Sciatic nerve (tissue), 2 donors: ENCODE measurements around the gene FAM83C. TPM values are rescaled to one million over a fixed set of nuclear protein-coding genes. Genes with fewer than 3 reads are reported as not detected.
A peak's percentile ranks its signal among the peaks of the same experiment; 100 is the strongest.
"Not testable (repeated sequence)": the region's sequence is repeated elsewhere in the genome, so short reads cannot be mapped to it uniquely, and the experiment has no call there.

ENCODE experiments used
- ATAC-seq: fragments of 200-7000 bp; cut with Tn5 transposase; one replicate; pipeline ENCODE4 v1.9.1; 2020; ENCODE audit warnings: mild to moderate bottlenecking, moderate library complexity
- DNase-seq: peaks from one replicate; pipeline ENCODE4 v3.0.0-alpha.2; 2020; ENCODE audit warnings: low spot score
- intact Hi-C: fragments of 100-400 bp; cut with DNase I; formaldehyde crosslinking; loops from one replicate; pipeline ENCODE4 v1.14.2; 2022
- total RNA-seq: library from RNA; stranded (reverse); fragmentation: NEBNext Ultra II Directional; extraction: Animal tissue kit (Norgen Biotek cat#: 25700); gene quantifications from one replicate; pipeline ENCODE4 v1.2.1, GENCODE V29; 2021
- donor health status: DM: no; HTN: no; CAD: no.
- donor health status: DM: no; HTN: no; CAD: no.

FAM83C gene
- total RNA-seq, 1 donor from 2014 or later: not detected

DNA sequence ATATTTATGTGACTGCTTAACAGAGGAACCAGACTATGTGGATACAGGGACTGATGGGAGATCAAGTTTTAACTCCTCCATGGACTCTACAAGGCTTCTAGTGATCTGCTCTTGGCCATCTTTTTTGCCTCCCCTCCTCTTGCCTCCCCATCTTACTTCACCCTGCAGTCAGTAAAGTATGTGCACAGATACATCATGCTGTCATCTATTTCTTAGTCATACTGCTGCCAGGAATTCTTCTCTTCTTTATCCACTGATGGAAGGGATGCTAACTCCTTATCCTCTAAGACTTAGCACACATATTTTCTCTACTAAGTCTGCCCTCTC lies 27.6 kb upstream of the FAM83C start:
- ATAC-seq (no peak), DNase-seq (no peak)
- intact Hi-C loops: no loop called here

DNA sequence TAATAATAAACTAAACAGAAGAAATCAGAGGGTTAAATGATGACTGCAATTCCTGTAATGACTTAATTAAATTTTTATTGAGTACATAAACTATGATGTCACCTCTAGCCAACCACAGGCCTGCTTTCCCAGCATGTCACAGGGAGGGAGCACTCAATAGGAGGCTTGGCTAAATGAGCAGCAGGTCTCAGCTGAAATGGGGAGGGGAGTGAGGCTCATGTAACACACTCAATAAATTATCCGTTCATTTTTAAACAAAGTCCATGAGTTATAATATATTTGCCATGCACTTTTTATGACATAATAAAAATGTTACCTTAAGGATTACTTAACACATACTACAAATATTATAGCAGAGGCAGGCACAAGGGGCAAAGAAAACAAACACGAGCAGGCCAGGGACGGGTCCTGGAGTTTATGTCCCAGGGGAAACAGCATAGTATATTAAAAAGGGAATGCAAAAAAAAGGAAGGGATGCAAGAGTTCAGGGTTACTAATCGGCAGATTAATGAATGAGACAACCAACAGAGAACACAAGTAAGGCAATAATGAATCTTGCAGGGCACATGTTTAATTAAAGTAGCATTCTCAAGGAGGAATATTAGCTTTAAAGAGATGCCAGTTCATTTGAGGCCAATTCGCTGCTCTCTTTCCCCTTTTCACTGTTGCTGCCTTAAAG lies 27.1 kb upstream of the FAM83C start:
- intact Hi-C loops: no loop called here
- DNase-seq (no peak), ATAC-seq (no peak)

DNA sequence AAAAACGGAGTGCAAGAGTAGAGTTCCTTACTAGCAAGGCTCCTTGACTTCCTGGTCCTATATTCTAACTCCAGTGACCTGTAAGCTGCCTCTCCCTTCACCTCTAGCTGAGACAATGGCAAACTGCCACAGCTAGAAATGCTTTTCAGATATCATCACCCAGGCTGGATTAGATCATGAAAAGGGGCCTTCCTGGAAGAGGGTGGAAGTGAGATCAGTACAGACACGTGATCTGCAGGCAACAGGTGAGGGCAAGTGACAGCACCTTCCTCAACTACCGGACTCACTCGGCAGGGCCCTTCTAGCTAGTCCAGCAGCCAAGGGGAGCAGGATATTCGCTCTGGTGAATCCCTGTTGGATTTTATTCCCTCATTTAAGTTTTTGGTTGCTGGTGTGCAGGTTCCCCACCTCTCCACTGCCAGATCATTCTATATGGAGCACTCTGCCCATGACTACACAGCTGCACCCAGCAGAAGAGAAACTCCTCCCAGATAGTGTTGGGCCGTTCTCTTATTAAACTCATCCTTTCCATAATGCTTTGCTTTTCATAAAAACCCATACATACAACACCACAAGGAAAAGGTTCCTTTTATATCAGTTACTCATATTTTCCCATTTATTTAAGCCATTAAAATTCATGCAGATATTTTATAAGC lies 26.4 kb upstream of the FAM83C start:
- intact Hi-C loops: no loop called here
- DNase-seq: no peak

DNA sequence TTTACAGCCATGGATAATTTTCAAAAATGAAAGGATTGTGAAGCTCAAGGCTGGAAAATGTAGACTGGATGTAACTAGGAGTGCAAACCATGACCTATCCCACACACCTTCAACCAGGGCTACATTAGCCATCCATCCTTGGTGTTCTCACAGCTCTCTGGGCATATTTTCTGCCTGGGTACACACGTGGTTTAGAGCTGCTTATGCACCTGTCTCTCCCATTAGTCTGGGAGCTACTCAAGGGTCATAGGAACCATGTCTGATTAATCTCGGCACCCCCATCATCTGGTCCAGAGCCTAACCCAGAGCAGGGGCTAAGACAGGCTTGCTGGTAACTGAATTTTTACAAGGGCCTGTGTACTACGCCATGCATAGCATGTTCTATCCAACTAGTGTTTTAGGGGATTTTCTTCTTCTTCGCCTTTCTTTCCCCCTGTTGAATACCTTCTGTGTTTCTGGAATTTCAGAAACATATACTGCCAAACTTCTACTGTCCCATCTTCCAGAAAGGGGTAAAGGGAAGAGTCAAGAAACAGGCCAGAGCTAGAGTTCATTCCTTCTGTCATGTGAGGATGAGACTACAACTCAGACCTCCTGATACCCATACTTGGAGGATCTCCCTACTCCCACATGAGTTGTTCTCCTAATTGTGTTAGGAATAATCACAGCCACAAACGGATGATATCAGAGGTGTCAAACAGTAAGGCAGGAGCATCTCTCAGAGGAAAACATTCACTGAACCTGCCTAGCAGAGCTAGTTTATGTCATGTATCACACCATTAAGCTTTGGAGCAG lies 25.4 kb upstream of the FAM83C start:
- ATAC-seq: no peak
- DNase-seq: no peak
- intact Hi-C loops: no loop called here

More for the DNA sequence above, 26.4 kb upstream of the FAM83C start:
- peak; percentile 42 for ATAC-seq

DNA sequence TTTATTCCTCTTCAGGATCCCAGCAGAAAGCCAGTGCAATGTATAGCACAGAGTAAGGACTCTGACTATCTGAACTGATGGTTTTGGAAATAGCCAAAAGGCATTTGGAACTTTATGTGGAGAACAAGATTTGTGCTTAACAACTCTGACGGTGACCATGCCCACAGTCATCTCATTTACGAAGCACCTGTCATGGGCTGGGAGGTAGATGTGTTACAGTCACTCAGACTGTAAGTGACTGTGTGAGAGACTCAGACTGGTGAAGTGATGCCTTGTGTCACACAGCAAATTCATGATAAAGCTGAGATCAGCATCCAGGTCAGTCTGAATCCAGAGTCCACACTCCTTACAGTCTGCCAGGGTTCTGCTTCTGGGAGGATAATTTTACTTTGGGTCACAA lies 23.9 kb upstream of the FAM83C start:
- intact Hi-C loops: no loop called here
- ATAC-seq (no peak), DNase-seq (no peak)

DNA sequence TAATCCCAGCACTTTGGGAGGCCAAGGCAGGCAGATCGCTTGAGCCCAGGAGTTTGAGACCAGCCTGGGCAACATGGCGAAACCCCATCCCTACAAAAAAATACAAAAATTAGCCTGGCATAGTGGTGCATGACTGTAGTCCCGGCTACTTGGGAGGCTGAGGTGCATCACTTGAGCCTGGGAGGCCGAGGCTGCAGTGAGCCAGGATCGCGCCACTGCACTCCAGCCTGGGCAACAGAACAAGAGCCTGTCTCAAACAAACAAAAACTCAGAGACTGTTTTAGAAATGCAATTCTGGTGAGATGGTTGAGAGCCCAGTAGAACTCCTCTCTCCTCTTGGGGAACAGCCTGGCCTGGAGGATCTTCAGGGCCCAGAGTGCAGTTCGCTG lies 23.4 kb upstream of the FAM83C start:
- ATAC-seq, DNase-seq, intact Hi-C loops: not testable (repeated sequence)

DNA sequence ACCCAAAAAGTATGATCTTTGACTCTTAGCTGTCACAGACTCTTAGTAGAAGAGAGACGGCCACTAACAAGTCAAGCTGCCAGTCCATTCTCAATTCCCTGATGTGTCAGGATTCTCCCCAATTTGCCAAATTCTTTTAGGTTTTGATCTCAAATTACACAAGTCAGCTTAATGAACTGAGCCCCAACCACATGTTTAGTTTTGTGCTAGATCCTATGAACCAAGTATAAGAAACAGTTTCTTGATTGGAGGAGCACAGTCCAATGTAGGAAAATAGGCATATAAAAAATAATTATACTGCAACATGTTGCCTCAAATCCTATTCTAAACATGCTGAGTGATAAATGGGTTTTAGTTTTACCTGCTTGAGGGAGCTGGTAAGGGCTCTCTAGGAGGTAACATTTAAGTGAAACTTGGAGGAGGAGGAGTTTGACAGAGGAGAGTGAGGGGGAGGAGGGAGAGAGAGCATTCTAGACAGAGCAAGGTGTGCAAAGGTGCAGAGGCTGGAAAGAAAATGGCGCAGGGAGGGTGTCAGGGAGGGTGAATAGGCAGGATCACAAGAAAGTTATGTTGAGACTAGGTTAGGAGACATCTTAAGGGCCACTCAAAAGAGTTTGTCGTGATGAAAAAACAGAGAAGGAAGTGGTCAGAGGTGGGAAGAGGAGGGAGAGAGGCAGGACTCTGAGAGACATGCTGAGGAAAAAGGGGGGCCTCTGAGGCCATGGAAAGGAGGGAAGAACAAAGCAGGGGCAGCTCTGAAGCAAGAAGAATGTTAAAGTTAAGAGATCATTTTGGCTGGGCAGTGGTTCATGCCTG lies 22.8 kb upstream of the FAM83C start:
- DNase-seq: no peak
- intact Hi-C loops: no loop called here
- ATAC-seq: no peak

DNA sequence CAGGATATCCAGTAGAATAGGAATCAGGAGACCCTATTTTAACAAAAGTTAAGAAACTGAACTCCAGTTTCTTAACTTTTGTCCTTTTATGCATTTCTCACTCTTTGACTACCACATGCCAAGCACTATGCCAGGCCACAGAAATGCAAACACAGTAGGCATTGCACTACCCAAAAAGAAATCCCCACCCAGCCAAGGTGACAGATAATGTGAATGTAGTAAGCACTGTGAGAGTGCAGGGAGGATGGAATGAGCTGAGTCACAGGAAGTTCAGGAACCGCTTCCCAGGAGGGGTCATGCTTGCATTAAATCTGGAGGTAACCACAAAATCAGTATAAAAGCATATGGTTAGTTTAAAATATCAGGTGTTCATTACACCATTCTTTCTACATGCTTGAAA lies 20.1 kb upstream of the FAM83C start:
- no peak for DNase-seq
- intact Hi-C loops: no loop called here
- no peak for ATAC-seq

DNA sequence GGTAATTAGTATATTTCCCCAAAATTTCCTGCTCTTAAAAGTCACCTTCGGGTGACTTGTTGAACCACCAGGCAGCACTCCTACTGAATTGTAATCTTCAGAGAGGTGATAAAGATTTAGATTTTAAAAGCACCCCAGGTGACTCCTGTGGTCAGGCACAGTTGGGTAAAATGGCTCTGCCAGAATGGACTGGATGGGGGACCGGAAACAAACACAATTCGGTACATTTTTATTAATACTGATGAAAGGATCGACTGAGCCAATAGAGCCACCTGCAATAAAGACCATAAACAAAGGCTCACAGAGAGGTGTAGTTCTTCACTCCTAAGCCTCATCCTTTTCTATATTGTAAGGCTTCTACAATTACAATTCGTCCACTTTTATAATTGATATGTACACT lies 19.6 kb upstream of the FAM83C start:
- intact Hi-C loops: no loop called here
- ATAC-seq (no peak), DNase-seq (no peak)

DNA sequence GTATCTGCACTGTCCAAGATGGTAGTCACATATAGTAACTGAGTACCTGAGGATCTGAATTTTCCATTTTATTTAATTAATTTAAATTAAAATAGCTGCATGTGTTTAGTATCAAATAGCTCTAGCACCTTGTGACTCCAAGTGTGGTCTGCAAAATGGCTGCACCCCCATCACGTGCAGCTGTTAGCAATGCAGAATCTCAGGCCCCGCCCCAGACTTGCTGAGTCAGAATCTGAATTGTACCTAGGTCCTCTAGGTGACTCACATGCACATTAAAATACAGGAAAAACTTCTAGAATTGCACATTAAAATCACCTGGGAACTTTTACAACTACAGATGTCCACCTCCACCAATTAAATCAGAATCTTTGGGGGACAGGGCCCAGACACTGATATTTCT lies 19.2 kb upstream of the FAM83C start:
- intact Hi-C loops: no loop called here
- no peak for ATAC-seq
- DNase-seq: no peak

DNA sequence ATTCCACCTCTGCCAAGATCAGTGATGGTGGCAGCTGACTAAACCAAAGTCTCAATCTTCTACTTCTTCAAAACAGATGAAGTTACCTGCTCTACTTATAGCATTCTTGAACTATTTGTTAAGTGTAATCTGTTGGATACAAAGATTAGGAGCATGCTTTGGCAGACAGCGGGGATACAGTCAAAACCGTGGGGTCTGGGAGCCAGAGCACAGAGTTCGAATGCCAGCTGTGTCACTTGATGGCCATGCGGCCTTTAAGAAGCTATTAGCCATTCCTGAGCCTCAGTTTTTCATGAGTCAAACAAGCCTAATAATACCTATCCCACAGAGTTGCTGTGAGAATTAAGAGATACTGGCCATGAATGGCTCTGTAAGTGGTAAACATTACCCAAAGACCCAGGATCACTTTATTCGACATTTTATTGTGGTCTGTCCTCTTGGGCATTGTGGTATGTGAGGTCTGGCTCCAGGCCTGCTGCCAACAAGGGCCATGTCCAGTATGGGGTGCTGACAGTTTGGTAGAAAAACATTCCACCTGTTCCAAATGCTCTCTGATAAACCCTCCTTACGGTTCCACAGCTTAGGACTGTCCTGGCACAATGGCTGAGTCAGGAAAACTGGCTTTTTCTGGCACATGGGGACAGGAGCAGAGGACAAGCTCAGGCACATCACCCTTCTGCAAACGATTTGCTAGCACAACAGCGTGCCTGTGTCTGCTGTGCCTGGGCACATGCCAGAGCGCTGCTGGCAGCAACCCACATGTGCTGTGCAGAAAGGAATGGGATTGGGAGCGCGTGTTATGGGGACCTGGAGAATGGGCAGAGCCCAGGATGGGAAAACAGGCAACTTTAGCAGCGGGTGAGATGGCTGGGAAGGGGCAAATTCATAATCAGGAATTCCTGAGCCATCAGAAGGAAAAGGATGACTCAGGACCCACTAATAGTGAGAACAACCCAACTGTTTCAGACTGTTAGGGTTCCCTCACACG lies 15.7 kb upstream of the FAM83C start:
- DNase-seq (no peak), ATAC-seq (peak; percentile 51)
- intact Hi-C loops: loop anchor here (5.0 kb wide), 1 partner anchor 134 kb away; no protein-coding TSS in a partner anchor

DNA sequence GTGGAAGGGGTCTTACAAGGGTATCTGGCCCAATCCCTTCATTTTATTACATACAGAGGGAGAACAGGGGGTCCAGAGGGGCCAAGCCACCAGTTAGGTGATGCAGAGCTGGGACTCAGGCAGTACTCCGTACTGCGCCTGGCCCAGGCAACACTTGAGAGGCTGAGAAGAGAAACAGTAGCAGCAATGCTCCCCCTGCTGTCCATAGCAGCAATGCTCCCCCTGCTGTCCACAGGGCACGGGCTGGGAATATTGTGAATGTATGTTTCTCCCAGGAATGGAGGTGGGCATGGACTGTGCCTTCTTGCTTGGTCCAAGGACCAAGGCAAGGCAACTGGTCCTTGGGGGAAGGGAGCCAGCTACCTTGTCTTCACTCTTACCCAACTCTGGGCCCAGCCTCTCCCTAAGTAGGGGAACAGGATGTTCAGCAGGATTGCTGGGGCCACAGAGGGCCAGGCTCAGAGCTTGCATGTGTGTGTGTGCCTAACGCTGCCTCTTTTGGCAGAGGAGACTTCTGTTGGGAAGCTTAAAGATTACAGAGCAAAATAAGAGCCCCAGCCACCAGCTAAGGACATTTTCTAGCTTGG lies 14.8 kb upstream of the FAM83C start:
- DNase-seq: no peak
- intact Hi-C loops: loop anchor here (5.0 kb wide), 1 partner anchor 135 kb away; no protein-coding TSS in a partner anchor
- peak; percentile 65 for ATAC-seq

DNA sequence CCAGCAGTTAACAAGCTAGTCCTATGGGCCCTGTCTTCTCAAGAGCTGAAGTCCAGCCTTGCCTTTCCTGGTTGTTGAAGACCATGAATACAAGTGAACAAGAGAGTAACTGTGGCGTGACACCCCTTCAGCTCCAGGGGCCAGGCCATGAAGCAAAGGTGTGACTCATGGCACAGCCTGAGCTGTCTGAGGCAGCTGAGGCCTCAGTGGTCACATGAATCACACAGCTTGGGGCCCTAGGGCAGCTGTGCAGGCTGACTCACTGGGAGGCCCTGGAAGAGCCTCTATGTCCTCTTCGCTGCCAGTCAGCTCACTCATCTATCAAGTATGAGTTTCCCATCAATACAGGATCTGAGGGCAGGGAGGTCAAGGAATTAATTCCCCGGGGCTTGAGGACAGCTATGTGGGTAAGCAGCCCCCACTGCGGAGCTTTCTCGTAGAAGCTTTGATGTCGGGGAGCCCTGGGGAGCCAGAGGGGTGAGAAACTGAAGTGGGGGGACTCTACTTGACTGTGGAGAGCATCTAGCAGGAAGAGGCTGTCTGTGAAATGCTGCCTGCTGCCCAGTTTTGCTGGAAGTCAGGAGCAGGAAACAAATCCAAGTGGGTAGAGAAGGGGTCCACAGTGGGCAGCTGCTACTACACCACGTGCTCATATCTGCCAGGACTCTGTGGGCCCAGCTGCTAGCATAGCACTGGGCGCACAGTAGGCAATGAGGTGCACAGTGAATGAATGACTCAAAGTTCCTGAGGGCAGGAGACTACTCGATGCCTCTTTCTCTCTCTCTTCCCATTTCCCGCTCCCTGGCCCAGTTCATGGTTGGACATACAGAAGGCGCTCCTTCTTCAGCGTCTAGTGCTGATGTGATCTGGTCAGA lies 13.7 kb upstream of the FAM83C start:
- DNase-seq (no peak), ATAC-seq (peak; percentile 59)
- intact Hi-C loops: loop anchor here (5.0 kb wide), 1 partner anchor 136 kb away; no protein-coding TSS in a partner anchor

DNA sequence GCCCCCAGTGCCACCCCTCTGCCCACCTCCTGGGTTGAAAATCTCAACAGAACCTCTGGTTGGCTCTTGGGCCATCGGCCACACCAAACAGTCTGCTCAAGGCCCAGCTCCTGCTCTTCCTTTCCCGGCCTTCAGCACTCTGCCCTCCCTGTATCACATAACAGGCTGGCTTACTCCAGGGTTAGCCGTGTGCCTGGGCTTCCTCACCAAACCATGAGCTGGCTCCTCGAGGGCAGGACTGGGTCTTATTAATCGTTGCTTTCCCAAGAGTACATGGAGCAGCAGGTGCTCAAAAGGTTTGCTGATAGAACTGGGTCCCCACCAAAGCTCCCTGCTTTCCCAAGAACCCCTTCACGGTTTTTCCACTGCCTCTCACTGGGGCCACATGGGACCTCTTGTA lies 12.7 kb upstream of the FAM83C start:
- ATAC-seq (no peak), DNase-seq (no peak)
- intact Hi-C loops: loop anchor here (5.0 kb wide), 1 partner anchor 137 kb away; no protein-coding TSS in a partner anchor

DNA sequence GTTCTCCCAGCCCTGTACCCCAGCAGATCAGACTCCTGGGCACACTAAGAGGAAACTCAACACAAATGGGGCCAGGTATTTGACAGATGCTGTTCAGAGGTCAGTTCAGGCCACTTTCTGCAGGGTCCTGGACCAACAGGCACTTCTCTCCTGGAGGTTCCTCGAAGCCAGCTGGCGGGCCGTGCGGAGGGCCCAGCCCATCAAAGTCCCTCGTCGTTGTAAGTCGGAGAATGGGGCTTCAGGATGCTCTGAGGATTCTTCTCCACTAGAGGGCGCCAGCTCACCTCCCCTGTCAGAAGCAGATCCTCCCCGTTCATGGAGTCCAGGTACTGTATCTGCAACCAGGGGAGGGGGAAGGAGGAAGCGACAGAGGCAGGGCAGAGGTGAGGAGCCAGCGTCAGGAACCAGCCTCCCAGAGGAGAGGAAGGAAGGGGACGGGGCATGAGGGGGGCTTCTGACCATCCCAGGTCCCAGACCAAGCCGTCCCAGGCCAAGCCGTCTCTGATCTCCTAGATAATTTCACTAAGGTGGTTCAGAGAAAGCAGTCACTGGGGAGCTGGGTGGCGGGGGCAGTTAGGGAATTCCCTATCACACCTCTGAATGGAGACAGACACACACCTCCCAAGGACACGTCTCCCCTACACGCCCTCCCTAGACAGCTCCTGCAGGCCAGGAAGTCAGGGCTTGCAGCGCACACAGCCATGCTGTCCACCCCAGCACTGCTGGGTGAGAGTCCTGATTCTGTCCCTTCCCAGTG lies 11.7 kb upstream of the FAM83C start:
- DNase-seq: peak; percentile 84
- intact Hi-C loops: no loop called here

DNA sequence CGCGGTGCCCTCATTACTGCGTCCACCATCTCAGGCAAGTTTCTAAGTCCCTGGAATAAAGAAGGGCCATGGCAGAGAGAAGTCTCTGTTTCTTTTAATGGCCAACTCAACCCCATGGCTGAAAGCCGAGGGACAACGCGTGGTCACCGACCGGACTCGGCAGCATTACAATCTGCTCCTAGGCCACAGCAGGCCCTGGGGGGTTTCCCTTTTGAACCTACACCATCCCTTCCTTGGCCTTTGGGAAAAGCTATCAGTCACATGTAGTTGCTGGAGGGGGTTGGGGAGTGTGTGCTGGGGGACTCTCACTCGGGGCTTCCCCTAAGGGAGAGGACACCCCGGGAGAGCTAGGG lies 11.1 kb upstream of the FAM83C start:
- ATAC-seq (no peak), DNase-seq (no peak)
- intact Hi-C loops: no loop called here

More for the DNA sequence above, 11.7 kb upstream of the FAM83C start:
- peak; percentile 75 for ATAC-seq
